ENCODE results near the gene CD19. TPM values are rescaled to one million over a fixed set of nuclear protein-coding genes. Genes with fewer than 3 reads are reported as not detected.

Gene CD19
- total RNA-seq, 4 donors from 2014 or later: 1.5 TPM; not detected in 3

- H3K9me3 ChIP-seq: peaks cover 0 to 6% of the 10 kb centered on the region in 2 donors
- H3K4me1 ChIP-seq: no peaks in the 10 kb centered on the region
- no peaks in the 10 kb centered on the region for H3K27me3 ChIP-seq
- intact Hi-C loops (cut with DNase I; ENCODE audit: low total_unique reads): no loop called here
- H3K27ac ChIP-seq: no peak overlapping the region
- TF ChIP-seq CTCF (IDR thresholded peaks at IDR 0.05) (no peak), POLR2A (IDR thresholded peaks at IDR 0.05) (no peak)
- no peak overlapping the region for H3K4me3 ChIP-seq
- no peak for DNase-seq
- H3K36me3 ChIP-seq: no peaks in the 10 kb centered on the region
These were observed 50.6 kb downstream of the CD19 start for GRCh38 chr16:28982418-28982817.

- DNase-seq: no peak
- peaks cover 0 to 6% of the 10 kb centered on the region in 2 donors for H3K9me3 ChIP-seq
- no peak overlapping the region for H3K27ac ChIP-seq
- no peaks in the 10 kb centered on the region for H3K36me3 ChIP-seq
- no peaks in the 10 kb centered on the region for H3K4me1 ChIP-seq
- no peak overlapping the region for H3K4me3 ChIP-seq
- intact Hi-C loops (cut with DNase I; ENCODE audit: low total_unique reads): no loop called here
- TF ChIP-seq CTCF (IDR thresholded peaks at IDR 0.05) (no peak), POLR2A (IDR thresholded peaks at IDR 0.05) (no peak)
- H3K27me3 ChIP-seq: no peaks in the 10 kb centered on the region
These were observed 51.2 kb downstream of the CD19 start for GRCh38 chr16:28982949-28983348.

- Histone ChIP-seq H3K9me3 (peaks cover 0 to 6% of the 10 kb centered on the region in 2 donors), H3K27ac (no peak overlapping the region), H3K36me3 (no peaks in the 10 kb centered on the region), H3K27me3 (no peaks in the 10 kb centered on the region), H3K4me1 (no peaks in the 10 kb centered on the region), H3K4me3 (no peak overlapping the region)
- intact Hi-C loops (cut with DNase I; ENCODE audit: low total_unique reads): no loop called here
- TF ChIP-seq POLR2A (IDR thresholded peaks at IDR 0.05) (no peak), CTCF (IDR thresholded peaks at IDR 0.05) (no peak)
- DNase-seq: no peak
These were observed 51.9 kb downstream of the CD19 start for GRCh38 chr16:28983644-28984043.

- Histone ChIP-seq H3K4me1 (no peaks in the 10 kb centered on the region), H3K36me3 (no peaks in the 10 kb centered on the region)
- intact Hi-C loops (cut with DNase I; ENCODE audit: low total_unique reads): no loop called here
These were observed 52.3 kb downstream of the CD19 start for GRCh38 chr16:28984091-28984490.

GRCh38 chr16:28984619-28985135 lies 52.9 kb downstream of the CD19 start, which contains the start of gene LAT:
TSS of gene LAT (plus strand) at chr16:28985052. CDS start at chr16:28985418, 366 bp downstream.
- no peak within 1 kb of the TSS for H3K27ac ChIP-seq
- H3K4me3 ChIP-seq: no peak within 1 kb of the TSS
- H3K27me3 ChIP-seq: no peaks in the 10 kb centered on the region
- intact Hi-C loops (cut with DNase I; ENCODE audit: low total_unique reads): no loop called here
- H3K4me1 ChIP-seq: no peaks in the 10 kb centered on the region
- DNase-seq: no peak
- H3K36me3 ChIP-seq: no peaks in the 10 kb centered on the region
- peaks cover 0 to 6% of the 10 kb centered on the region in 2 donors for H3K9me3 ChIP-seq
- no peak for TF ChIP-seq CTCF (IDR thresholded peaks at IDR 0.05)
- no peak for TF ChIP-seq POLR2A (IDR thresholded peaks at IDR 0.05)

More at GRCh38 chr16:28984091-28984490, 52.3 kb downstream of the CD19 start:
- no peak overlapping the region for H3K4me3 ChIP-seq
- no peaks in the 10 kb centered on the region for H3K27me3 ChIP-seq
- peaks cover 0 to 6% of the 10 kb centered on the region in 2 donors for H3K9me3 ChIP-seq
- DNase-seq: no peak
- no peak overlapping the region for H3K27ac ChIP-seq
- TF ChIP-seq POLR2A (IDR thresholded peaks at IDR 0.05) (no peak), CTCF (IDR thresholded peaks at IDR 0.05) (no peak)
